ENCODE data around the gene PRODH.
"Not testable (repeated sequence)": the region's sequence is repeated elsewhere in the genome, so short reads cannot be mapped to it uniquely, and the experiment has no call there.

PRODH gene

GRCh38 chr22:18935889-18936529 is at the start of gene PRODH:
Gene PRODH (minus strand): TSS chr22:18936293. CDS start chr22:18936287, 6 bp downstream.
- DNase-seq (ENCODE audit: insufficient read length, low spot score) (no peak), FAIRE-seq (no peak)

GRCh38 chr22:18985780-18986179 is 49.7 kb upstream of the PRODH start:
- FAIRE-seq, result no peak
- no peak for DNase-seq (ENCODE audit: insufficient read length, low spot score)

- no peak for DNase-seq (ENCODE audit: insufficient read length, low spot score)
- FAIRE-seq, result no peak
Measured at GRCh38 chr22:18984564-18984963, 48.5 kb upstream of the PRODH start.

- DNase-seq (ENCODE audit: insufficient read length, low spot score) (no peak), FAIRE-seq (no peak)
Measured at GRCh38 chr22:18983120-18983651, 47.1 kb upstream of the PRODH start.

GRCh38 chr22:18980829-18981228 is 44.7 kb upstream of the PRODH start:
- FAIRE-seq (no peak), DNase-seq (ENCODE audit: insufficient read length, low spot score) (no peak)

GRCh38 chr22:18979957-18980356 is 43.9 kb upstream of the PRODH start:
- no peak for FAIRE-seq
- DNase-seq (ENCODE audit: insufficient read length, low spot score), result no peak

GRCh38 chr22:18978506-18978905 is 42.4 kb upstream of the PRODH start:
- no peak for FAIRE-seq
- DNase-seq (ENCODE audit: insufficient read length, low spot score), result no peak

GRCh38 chr22:18977824-18978425 is 41.8 kb upstream of the PRODH start:
- DNase-seq (ENCODE audit: insufficient read length, low spot score), result no peak
- FAIRE-seq, result no peak

GRCh38 chr22:18976197-18976751 is 40.2 kb upstream of the PRODH start:
- DNase-seq (ENCODE audit: insufficient read length, low spot score) (no peak), FAIRE-seq (no peak)

GRCh38 chr22:18975434-18976196 is 39.5 kb upstream of the PRODH start:
- FAIRE-seq (no peak), DNase-seq (ENCODE audit: insufficient read length, low spot score) (no peak)

- DNase-seq (ENCODE audit: insufficient read length, low spot score) (no peak), FAIRE-seq (no peak)
Measured at GRCh38 chr22:18974477-18975180, 38.5 kb upstream of the PRODH start.

GRCh38 chr22:18973264-18974031 is 37.4 kb upstream of the PRODH start:
- DNase-seq (ENCODE audit: insufficient read length, low spot score), result no peak
- no peak for FAIRE-seq

- FAIRE-seq; DNase-seq (ENCODE audit: insufficient read length, low spot score): not testable (repeated sequence)
Measured at GRCh38 chr22:18972591-18972990, 36.5 kb upstream of the PRODH start.

- DNase-seq (ENCODE audit: insufficient read length, low spot score); FAIRE-seq: not testable (repeated sequence)
Measured at GRCh38 chr22:18972029-18972428, 35.9 kb upstream of the PRODH start.

GRCh38 chr22:18971321-18971751 is 35.2 kb upstream of the PRODH start:
- no peak for FAIRE-seq
- DNase-seq (ENCODE audit: insufficient read length, low spot score), result no peak

GRCh38 chr22:18970948-18971315 is 34.8 kb upstream of the PRODH start:
- FAIRE-seq, result no peak

GRCh38 chr22:18970176-18970947 is 34.3 kb upstream of the PRODH start:
- DNase-seq (ENCODE audit: insufficient read length, low spot score) (no peak), FAIRE-seq (no peak)

More at GRCh38 chr22:18970948-18971315, 34.8 kb upstream of the PRODH start:
- no peak for DNase-seq (ENCODE audit: insufficient read length, low spot score)

GRCh38 chr22:18969158-18969942 is 33.3 kb upstream of the PRODH start:
- DNase-seq (ENCODE audit: insufficient read length, low spot score); FAIRE-seq: not testable (repeated sequence)
